NCI-H345 (cell line): ENCODE measurements around the gene PBX1.
A peak's percentile ranks its signal among the peaks of the same experiment; 100 is the strongest.
"Not testable (repeated sequence)": the region's sequence is repeated elsewhere in the genome, so short reads cannot be mapped to it uniquely, and the experiment has no call there.

ENCODE experiments used
- DNase-seq: peaks from one replicate; lab custom pipeline; 2025; lab: John Stamatoyannopoulos, UW

Gene PBX1

GRCh38 chr1:164589961-164590507, 31.1 kb downstream of the PBX1 start:
- no peak for DNase-seq

- DNase-seq = no peak
Observed at GRCh38 chr1:164590592-164590991, 31.6 kb downstream of the PBX1 start.

GRCh38 chr1:164591858-164592257, 32.9 kb downstream of the PBX1 start:
- DNase-seq = no peak

- no peak for DNase-seq
Observed at GRCh38 chr1:164592634-164593033, 33.6 kb downstream of the PBX1 start.

GRCh38 chr1:164595212-164595611, 36.2 kb downstream of the PBX1 start:
- no peak for DNase-seq

GRCh38 chr1:164596172-164596571, 37.2 kb downstream of the PBX1 start:
- DNase-seq = no peak

- no peak for DNase-seq
Observed at GRCh38 chr1:164598719-164599118, 39.7 kb downstream of the PBX1 start.

- DNase-seq = no peak
Observed at GRCh38 chr1:164599272-164599671, 40.3 kb downstream of the PBX1 start.

GRCh38 chr1:164601399-164602100, 42.6 kb downstream of the PBX1 start:
- no peak for DNase-seq

GRCh38 chr1:164602101-164602422, 43.1 kb downstream of the PBX1 start:
- peak; percentile 72 for DNase-seq

GRCh38 chr1:164602480-164603093, 43.6 kb downstream of the PBX1 start:
- DNase-seq = no peak

GRCh38 chr1:164603805-164604204, 44.8 kb downstream of the PBX1 start:
- not testable (repeated sequence) for DNase-seq

- no peak for DNase-seq
Observed at GRCh38 chr1:164604541-164604940, 45.6 kb downstream of the PBX1 start.

- DNase-seq = no peak
Observed at GRCh38 chr1:164605254-164606091, 46.5 kb downstream of the PBX1 start.

GRCh38 chr1:164607351-164607750, 48.4 kb downstream of the PBX1 start:
- DNase-seq = no peak

GRCh38 chr1:164608651-164609057, 49.7 kb downstream of the PBX1 start:
- no peak for DNase-seq

- DNase-seq = no peak
Observed at GRCh38 chr1:164609089-164609488, 50.1 kb downstream of the PBX1 start.

GRCh38 chr1:164610538-164611222, 51.7 kb downstream of the PBX1 start:
- DNase-seq = no peak

GRCh38 chr1:164611754-164612642, 53.0 kb downstream of the PBX1 start:
- DNase-seq = peak; percentile 90

GRCh38 chr1:164613176-164613575, 54.2 kb downstream of the PBX1 start:
- no peak for DNase-seq

GRCh38 chr1:164614316-164614715, 55.3 kb downstream of the PBX1 start:
- no peak for DNase-seq
